HTERT RPE-1 (cell line): Measurements from ENCODE around the gene DEXI.

Experiments used
- in situ Hi-C: fragments of 300-500 bp; cut with MboI; formaldehyde crosslinking; loops from 4 replicates; pipeline ENCODE4 v1.14.3; 2020; ENCODE audit warnings: low sequenced_read_pairs

Gene DEXI

DNA sequence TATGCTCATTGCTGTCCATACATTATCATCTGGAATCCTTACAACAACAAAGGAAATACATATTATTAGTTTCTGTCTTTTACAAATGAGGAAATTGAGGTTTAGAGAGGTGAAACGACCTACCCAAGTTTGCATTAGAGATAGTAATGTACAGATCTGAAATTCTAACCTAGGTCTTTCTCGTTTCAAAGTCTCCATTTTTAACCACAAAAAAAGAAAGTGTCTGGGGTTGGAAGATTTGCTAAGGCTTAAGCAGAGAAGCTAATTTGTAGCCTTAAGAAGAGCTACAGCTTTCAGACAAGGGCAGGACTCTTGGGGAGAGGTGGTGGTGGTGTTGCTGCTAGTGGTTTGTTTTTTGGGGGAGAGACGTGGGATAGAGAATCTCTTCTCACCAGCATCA, 46.1 kb downstream of the DEXI start:
- in situ Hi-C loops = no loop called here

DNA sequence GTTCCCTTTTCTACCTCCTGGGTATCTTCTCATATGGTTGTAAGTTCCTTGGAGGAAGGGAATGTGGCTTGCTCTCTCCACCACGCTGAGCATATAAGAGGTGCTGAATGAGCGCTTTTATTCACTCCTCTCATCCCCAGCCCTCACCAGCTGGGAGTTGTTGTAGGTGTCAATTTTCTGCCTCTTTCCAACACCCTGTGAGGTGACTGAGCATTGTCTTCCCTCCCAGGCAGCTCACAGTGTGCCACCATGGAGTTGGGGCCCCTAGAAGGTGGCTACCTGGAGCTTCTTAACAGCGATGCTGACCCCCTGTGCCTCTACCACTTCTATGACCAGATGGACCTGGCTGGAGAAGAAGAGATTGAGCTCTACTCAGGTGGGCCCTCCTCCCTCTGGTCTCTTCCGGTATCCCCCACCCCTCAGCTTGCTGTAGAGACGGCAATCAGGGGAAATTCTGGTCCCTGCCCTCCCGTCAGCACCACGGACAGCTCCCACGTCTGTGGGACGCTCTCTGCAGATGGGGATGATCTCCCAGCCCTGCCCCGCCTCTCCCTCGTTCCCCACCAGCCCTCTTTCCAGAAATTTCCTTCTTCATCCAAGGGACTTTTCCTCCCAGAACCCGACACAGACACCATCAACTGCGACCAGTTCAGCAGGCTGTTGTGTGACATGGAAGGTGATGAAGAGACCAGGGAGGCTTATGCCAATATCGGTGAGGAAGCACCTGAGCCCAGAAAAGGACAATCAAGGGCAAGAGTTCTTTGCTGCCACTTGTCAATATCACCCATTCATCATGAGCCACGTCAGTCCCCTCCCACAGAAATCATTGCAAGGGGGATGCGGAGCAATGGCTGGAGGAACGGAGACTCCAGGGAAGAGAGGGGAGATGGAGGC, 47.0 kb downstream of the DEXI start:
- in situ Hi-C loops = no loop called here

DNA sequence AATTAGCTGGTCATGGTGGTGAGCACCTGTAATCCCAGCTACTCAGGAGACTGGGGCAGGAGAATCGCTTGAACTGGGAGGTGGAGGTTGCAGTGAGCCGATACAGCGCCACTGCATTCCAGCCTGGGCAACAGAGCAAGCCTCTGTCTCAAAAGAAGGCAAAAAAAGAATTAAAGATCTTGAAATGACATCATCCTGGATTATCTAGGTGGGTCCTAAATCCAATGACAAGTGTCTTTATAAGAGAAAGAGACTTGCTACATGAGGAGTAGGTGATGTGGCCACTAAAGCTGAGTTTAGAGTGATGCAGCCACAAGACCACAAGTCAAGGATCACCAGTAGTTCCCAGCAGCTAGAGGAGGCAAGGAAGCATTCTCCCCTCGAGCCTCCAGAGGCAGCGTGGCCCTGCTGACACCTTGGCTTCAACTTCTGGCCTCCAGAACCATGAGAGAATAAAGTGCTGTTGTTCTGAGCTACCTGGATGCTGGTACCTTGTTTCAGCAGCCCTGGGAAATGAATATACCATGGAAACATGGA, 49.4 kb downstream of the DEXI start:
- in situ Hi-C loops = no loop called here

DNA sequence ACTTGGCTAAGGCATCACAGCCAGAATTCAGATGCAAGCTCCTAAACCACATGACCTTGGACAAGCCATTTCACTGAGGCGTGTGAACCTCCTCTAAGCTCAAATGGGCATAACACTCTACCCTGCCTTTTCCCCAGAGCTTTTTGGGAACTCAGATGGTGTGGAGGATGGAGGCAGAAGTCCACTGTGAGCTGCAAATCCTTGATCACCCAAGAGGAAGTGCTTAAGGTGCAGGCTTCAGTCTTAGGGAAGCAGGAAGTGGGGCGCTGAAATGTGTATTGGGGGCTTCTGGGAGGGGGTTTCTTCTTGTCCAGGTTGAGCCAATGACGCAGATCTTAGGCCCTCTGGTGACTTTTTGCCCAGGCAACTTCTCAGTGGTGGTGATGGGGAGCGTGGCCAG, 52.4 kb downstream of the DEXI start:
- in situ Hi-C loops = no loop called here

DNA sequence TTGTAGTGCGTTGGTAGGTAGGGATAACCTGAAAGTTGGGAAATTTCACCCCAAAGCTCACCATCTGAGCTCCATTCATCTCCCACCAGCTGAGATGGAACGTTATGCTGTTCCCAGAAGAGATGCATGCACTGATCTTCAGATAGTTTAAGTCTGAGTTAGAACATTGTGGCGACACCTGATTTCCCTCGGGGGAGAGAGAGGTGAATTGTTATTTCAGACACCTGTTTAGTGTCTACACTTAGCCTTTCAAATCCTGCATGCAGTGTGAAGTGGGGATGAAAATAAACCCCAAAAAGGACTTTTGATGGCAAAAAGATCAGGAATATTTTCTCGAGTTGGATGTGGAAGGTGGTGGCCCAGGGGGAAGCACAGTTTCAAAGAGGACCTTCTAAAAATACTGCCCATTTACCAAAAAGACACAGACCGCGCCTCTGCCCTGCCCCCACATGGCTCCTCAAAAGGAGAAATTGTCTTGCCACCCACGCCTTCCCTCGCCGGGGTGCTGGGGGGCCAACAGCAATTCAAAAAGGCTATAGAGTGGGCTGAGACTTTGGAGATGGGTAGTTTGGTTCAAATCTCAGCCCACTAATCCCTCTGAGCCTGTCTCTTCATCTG, 53.8 kb downstream of the DEXI start:
- in situ Hi-C loops = no loop called here

DNA sequence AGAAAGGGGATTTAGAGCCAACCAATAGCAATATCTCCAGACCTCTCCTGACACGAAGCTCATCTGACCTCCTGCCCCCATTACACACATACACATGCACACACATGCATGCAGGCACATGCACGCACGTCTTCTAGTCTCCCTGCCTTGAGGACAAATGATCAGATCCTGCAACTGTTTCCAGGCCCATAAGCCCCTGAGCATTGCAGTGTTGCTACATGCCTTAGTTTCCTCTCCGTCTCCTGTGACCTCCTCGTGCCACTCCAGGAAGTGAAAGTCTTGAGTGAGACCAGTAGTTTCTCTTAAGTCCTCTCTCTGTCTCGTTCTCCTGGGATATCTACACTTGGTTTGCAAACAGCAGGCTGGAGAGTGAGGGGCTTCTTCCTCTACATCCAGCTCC, 57.0 kb downstream of the DEXI start:
- in situ Hi-C loops = no loop called here

DNA sequence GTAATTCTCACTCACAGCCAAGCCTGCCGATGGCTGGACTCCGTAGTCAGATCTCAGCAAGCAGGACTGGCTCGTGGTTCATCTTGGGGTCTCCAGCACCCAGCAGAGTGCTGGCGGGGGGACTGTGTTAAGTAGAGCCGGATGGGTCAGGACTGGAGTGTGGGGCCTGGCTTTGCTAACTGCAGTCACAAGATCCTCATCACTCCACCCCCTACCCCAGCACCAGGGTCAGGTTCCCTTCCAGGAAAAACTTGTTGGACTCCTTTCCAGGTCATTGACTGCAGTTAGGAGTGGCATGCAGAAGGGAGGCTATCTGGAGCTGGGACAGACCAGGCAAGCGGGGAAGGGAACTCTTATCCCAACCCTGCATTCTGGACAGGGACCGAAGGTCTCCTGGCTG, 59.3 kb downstream of the DEXI start:
- in situ Hi-C loops = no loop called here

DNA sequence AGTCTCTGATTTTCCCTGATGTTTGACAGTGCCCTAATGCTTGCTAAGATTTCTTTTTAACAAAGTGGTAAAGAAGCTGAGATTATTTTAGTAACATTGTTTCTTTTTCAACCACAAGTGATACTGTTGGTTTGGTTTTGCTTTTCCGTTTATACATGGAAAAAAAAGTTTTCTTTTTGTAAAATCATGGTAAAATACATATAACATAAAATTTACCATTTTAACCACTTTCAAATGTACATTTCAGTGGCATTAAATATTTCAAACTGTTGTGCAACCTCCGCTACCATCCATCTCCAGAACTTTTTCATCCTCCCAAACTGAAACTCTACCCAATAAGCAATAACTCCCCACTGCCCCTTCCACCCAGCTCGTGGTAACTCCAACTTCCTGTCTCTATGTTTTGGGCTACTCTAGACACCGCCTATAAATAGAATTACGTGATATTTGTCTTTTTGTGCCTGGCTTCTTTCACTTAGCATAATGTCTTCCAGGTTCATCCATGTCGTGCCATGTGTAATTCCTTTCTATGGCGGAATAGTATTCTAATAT, 60.7 kb downstream of the DEXI start:
- in situ Hi-C loops = no loop called here

DNA sequence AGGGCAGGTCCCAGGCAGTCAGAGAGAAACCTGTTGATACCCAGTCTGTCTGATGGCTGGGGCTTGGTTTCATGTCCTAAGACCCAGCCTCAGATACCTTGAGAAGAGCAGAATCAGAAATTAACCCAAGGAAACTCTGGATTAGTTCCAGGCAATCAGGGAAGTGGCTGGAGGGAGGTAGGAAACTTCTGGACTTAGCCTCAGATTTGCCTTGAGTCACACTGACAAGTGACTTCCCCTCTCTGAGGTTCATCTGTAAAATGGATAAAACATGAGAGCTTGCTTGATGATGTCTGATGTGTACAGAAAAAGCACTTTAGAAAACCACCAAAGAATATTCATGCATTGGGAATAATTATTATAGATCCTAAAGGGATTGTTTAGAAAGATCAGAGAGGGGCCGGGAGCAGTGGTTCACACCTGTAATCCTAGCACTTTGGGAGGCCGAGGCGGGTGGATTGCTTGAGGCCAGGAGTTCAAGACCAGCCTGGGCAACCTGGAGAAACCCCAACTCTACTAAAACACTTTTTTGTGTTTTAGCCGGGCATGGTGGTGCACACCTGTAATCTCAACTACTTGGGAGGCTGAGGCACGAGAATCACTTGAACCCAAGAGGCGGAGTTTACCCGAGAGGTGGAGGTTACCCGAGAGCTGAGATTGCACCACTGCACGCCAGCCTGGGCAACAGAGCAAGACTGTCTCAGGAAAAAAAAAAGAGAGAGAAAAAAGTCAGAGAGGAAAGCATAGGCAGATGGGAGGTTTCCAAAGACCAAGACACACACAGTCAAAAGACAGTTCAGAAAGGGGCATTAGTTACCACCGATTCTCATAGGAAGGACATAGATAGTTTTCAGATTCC, 61.4 kb downstream of the DEXI start:
- in situ Hi-C loops = no loop called here

DNA sequence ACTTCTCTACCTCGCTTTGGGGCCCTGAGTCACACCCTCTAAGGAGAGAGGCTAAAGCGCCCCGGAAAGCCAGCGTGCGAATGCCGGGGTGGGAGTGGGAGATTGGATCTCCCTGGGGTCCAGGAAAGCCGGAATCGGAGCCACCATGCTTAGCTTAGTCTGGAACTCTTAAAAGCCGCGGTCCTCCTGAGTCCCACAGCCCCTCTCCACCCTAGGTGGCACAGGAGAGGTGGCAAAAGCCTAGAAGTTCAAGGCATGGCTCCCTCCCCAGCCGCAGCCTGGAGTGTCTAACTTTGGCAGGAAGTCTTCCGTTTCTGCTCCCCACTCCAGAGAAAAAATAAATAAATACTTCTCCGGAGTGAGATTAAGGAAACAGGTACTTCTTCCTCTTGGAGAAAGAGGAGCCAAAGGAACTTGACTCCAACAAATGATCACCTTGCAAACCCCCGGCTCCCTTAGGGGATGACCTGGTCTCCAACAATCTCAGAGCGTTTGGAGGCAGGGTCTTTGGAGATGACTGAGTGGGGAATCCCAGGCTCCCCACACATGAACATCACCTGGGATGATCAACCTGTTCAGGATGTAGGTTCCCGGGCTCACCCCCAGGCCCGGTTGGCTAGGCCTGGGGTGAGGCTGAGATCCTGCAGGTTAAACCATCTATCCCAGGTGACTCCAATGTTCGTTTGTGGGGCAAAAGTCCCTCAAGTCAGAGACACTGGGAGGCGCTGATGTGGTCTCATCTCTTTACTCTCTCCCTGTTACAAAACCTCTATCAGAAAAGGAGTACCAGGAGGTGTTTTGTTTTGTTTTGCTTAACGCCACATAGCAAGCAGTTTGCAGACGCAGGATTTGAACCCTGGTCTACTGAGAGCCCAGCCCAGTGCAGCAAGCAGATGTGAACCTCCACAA, 62.3 kb downstream of the DEXI start:
- in situ Hi-C loops = no loop called here
